ENCODE results near the gene ILKAP.

DNA sequence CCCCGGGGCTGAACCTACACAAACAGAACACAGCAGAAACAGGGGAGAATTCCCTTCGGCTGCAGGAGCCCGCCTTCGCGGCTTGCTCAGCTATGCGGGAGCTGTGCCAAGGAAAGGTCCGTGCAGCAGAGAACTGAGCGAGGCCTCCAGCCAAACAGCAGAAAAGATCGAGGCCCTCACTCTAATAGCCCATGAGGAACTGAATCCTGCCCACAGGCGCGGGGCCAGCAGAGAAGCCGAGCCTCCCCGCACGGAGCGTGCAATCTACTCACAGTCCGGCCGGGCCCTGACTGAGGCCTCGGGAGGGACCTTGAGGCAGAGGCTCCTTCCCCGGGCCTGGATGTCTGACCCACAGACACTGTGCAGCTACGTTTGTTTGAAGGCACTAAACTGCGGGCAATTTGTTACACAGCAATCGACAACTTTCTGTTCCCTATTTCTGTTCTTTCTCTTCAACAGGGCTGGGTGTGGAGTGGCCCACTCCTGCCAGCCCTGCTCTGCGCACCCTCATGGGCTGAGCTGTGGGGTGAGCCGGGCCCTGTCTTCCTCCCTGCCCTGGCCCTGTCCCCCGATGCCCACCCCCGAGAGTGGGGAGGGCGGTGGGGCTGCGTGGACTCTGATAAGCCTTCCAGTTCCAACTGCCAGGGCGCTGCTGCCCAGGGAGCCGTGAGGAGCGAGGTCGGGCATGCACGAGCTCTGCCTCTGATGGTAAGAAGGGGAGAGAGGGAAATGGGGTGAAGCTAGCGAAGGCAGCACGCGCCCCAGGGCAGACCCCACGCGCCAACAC is 22.6 kb upstream of the ILKAP start:
- TF ChIP-seq, protein P1, sequence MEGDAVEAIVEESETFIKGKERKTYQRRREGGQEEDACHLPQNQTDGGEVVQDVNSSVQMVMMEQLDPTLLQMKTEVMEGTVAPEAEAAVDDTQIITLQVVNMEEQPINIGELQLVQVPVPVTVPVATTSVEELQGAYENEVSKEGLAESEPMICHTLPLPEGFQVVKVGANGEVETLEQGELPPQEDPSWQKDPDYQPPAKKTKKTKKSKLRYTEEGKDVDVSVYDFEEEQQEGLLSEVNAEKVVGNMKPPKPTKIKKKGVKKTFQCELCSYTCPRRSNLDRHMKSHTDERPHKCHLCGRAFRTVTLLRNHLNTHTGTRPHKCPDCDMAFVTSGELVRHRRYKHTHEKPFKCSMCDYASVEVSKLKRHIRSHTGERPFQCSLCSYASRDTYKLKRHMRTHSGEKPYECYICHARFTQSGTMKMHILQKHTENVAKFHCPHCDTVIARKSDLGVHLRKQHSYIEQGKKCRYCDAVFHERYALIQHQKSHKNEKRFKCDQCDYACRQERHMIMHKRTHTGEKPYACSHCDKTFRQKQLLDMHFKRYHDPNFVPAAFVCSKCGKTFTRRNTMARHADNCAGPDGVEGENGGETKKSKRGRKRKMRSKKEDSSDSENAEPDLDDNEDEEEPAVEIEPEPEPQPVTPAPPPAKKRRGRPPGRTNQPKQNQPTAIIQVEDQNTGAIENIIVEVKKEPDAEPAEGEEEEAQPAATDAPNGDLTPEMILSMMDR (IDR thresholded peaks at IDR 0.05): no peak
- TF ChIP-seq POLR2A (IDR thresholded peaks at IDR 0.05; ENCODE audit: low read depth): no peak

Measured in esophagus muscularis mucosa (tissue), 3 donors.